ENCODE measurements around the gene C15orf39. TPM values are rescaled to one million over a fixed set of nuclear protein-coding genes. Genes with fewer than 3 reads are reported as not detected.

C15orf39 gene
- total RNA-seq, 4 donors from 2014 or later, result 1.6 to 3.8 (median 2.6) TPM

DNA sequence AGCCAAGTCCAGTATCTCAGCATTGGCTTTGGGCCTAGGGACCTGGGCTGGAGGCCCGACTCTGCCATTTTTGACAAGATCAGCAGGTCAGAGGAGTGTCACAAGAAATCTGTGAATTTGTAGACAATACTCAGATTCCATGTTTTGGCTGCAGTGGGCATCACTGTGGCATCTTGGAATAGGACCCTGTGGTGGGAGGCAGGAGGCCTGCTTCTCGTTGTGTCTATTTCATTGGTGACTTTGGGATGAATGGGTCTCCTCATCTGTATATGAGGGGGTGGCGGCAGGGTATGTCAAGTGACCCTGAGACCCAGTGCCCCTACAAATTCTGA is 3.3 kb downstream of the C15orf39 start:
- no peak for TF ChIP-seq POLR2A (IDR thresholded peaks at IDR 0.05)
- TF ChIP-seq, protein P1, sequence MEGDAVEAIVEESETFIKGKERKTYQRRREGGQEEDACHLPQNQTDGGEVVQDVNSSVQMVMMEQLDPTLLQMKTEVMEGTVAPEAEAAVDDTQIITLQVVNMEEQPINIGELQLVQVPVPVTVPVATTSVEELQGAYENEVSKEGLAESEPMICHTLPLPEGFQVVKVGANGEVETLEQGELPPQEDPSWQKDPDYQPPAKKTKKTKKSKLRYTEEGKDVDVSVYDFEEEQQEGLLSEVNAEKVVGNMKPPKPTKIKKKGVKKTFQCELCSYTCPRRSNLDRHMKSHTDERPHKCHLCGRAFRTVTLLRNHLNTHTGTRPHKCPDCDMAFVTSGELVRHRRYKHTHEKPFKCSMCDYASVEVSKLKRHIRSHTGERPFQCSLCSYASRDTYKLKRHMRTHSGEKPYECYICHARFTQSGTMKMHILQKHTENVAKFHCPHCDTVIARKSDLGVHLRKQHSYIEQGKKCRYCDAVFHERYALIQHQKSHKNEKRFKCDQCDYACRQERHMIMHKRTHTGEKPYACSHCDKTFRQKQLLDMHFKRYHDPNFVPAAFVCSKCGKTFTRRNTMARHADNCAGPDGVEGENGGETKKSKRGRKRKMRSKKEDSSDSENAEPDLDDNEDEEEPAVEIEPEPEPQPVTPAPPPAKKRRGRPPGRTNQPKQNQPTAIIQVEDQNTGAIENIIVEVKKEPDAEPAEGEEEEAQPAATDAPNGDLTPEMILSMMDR (IDR thresholded peaks at IDR 0.05 in 4 of 5, conservative IDR thresholded peaks at IDR 0.05 in 1 of 5), result no peak
- Histone ChIP-seq H3K27ac (peak overlapping the region in 1 of 4 donors; percentile 82), H3K4me3 (no peak overlapping the region), H3K27me3 (no peaks in the 10 kb centered on the region), H3K9me3 (no peaks in the 10 kb centered on the region), H3K4me1 (peaks cover 7 to 16% of the 10 kb centered on the region in 2 donors), H3K36me3 (peaks cover 0 to 6% of the 10 kb centered on the region in 2 donors)
- DNase-seq (no peak), ATAC-seq (no peak)
- intact Hi-C loops (cut with DNase I; ENCODE audit: low total_unique reads), result loop anchor here (10.0 kb wide), 1 partner anchor 570 kb away; no protein-coding TSS in a partner anchor
- in situ Hi-C loops (cut with MboI; ENCODE audit: low sequenced_read_pairs in 4 of 4), result loop anchor here in 2 of 4 donors (5.0 to 10.0 kb wide), 2 partner anchors 178 to 180 kb away; partner anchors contain the start of gene PPCDC (in 1 of the 2)

DNA sequence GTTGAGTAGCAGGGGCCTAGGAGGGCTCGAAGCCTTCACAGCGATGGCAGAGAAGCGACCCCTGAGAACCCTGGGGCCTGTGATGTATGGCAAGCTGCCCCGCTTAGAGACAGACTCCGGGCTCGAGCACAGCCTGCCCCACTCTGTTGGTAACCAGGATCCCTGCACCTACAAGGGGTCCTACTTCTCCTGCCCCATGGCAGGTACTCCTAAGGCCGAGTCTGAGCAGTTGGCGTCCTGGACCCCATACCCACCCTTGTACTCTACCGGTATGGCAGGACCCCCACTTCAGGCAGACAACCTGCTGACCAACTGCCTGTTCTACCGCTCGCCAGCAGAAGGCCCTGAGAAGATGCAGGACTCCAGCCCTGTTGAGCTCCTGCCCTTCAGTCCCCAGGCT is 4.3 kb downstream of the C15orf39 start:
- Histone ChIP-seq H3K27me3 (no peaks in the 10 kb centered on the region), H3K36me3 (peaks cover 0 to 6% of the 10 kb centered on the region in 2 donors), H3K9me3 (no peaks in the 10 kb centered on the region), H3K4me3 (no peak overlapping the region), H3K4me1 (peaks cover 4 to 13% of the 10 kb centered on the region in 2 donors), H3K27ac (no peak overlapping the region)
- intact Hi-C loops (cut with DNase I; ENCODE audit: low total_unique reads) (loop anchor here (10.0 kb wide), 1 partner anchor 571 kb away; no protein-coding TSS in a partner anchor), in situ Hi-C loops (cut with MboI; ENCODE audit: low sequenced_read_pairs in 4 of 4) (loop anchor here in 2 of 4 donors (5.0 to 10.0 kb wide), 2 partner anchors 179 to 181 kb away; partner anchors contain the start of gene PPCDC (in 1 of the 2))
- DNase-seq (no peak), ATAC-seq (no peak)
- TF ChIP-seq, protein P1 (IDR thresholded peaks at IDR 0.05 in 4 of 5, conservative IDR thresholded peaks at IDR 0.05 in 1 of 5), result no peak
- TF ChIP-seq POLR2A (IDR thresholded peaks at IDR 0.05), result no peak

DNA sequence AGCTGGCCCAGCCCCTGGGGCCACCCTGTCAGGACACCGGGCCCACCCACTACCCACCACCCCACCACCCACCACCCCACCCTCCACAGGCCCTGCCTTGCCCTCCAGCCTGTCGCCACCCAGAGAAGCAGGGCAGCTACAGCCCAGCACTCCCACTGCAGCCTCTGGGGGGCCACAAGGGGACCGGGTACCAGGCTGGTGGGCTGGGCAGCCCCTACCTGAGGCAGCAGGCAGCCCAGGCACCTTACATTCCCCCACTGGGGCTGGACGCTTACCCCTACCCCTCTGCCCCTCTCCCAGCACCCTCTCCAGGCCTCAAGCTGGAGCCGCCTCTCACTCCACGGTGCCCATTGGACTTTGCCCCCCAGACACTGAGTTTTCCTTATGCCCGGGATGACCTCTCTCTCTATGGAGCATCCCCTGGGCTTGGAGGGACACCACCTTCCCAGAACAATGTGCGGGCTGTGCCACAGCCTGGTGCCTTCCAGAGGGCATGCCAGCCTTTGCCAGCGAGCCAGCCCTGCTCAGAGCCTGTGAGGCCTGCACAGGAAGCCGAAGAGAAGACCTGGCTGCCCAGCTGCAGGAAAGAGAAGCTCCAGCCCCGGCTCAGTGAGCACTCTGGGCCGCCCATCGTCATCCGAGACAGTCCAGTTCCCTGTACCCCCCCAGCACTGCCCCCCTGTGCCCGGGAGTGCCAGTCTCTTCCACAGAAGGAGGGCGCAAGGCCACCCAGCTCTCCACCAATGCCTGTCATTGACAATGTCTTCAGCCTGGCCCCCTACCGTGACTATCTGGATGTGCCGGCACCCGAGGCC is 5.3 kb downstream of the C15orf39 start:
- DNase-seq, result no peak
- TF ChIP-seq, protein P1 (IDR thresholded peaks at IDR 0.05 in 4 of 5, conservative IDR thresholded peaks at IDR 0.05 in 1 of 5), result no peak
- no peak for ATAC-seq
- in situ Hi-C loops (cut with MboI; ENCODE audit: low sequenced_read_pairs in 4 of 4) (loop anchor here in 2 of 4 donors (5.0 to 10.0 kb wide), 2 partner anchors 180 to 182 kb away; partner anchors contain the start of gene PPCDC (in 1 of the 2)), intact Hi-C loops (cut with DNase I; ENCODE audit: low total_unique reads) (loop anchor here (10.0 kb wide), 1 partner anchor 572 kb away; no protein-coding TSS in a partner anchor)
- peaks cover 0 to 6% of the 10 kb centered on the region in 2 donors for H3K36me3 ChIP-seq
- H3K27me3 ChIP-seq, result no peaks in the 10 kb centered on the region
- H3K27ac ChIP-seq, result no peak overlapping the region
- no peaks in the 10 kb centered on the region for H3K9me3 ChIP-seq
- H3K4me3 ChIP-seq, result no peak overlapping the region
- peaks cover 0 to 9% of the 10 kb centered on the region in 2 donors for H3K4me1 ChIP-seq

GRCh38 chr15:75207618-75208500 is 6.2 kb downstream of the C15orf39 start:
- intact Hi-C loops (cut with DNase I; ENCODE audit: low total_unique reads), result loop anchor here (10.0 kb wide), 1 partner anchor 573 kb away; no protein-coding TSS in a partner anchor
- in situ Hi-C loops (cut with MboI; ENCODE audit: low sequenced_read_pairs in 4 of 4), result loop anchor here in 2 of 4 donors (5.0 to 10.0 kb wide), 2 partner anchors 181 to 183 kb away; partner anchors contain the start of gene PPCDC (in 1 of the 2)
- no peaks in the 10 kb centered on the region for H3K27me3 ChIP-seq
- peaks cover 0 to 6% of the 10 kb centered on the region in 2 donors for H3K36me3 ChIP-seq
- TF ChIP-seq, protein P1 (IDR thresholded peaks at IDR 0.05 in 4 of 5, conservative IDR thresholded peaks at IDR 0.05 in 1 of 5), result no peak
- no peak for TF ChIP-seq POLR2A (IDR thresholded peaks at IDR 0.05)
- ATAC-seq (no peak), DNase-seq (no peak)
- H3K4me1 ChIP-seq, result peaks cover 0 to 9% of the 10 kb centered on the region in 2 donors
- H3K9me3 ChIP-seq, result no peaks in the 10 kb centered on the region
- H3K27ac ChIP-seq, result no peak overlapping the region
- H3K4me3 ChIP-seq, result no peak overlapping the region
